H9 (cell line): Measurements from ENCODE around the gene RPS29. TPM values are rescaled to one million over a fixed set of nuclear protein-coding genes. Genes with fewer than 3 reads are reported as not detected.

Experiments
- DNase-seq: peaks from one replicate; pipeline ENCODE4 v3.0.0-alpha.2; 2017
- H2AFZ ChIP-seq: one replicate; pipeline ENCODE4 v1.6.1; 2013; ENCODE audit warnings: mild to moderate bottlenecking, low read length, control low read depth, moderate library complexity
- H2AK5ac ChIP-seq: 2 replicates; pipeline ENCODE4 v1.6.1; 2013; ENCODE audit warnings: low read length, control low read depth, mixed read lengths; ENCODE audit not compliant: insufficient read length
- H2BK120ac ChIP-seq: one replicate; pipeline ENCODE4 v1.6.1; 2013; ENCODE audit warnings: low read depth, mild to moderate bottlenecking, low read length, control low read depth, inconsistent platforms; ENCODE audit not compliant: poor library complexity, severe bottlenecking
- H2BK12ac ChIP-seq: 2 replicates; pipeline ENCODE4 v1.6.1; 2013; ENCODE audit warnings: low read length, control low read depth, mixed read lengths, low read depth; ENCODE audit not compliant: insufficient read length
- H2BK15ac ChIP-seq: 2 replicates; pipeline ENCODE4 v1.6.1; 2013; ENCODE audit warnings: low read depth, low read length, control low read depth
- H2BK20ac ChIP-seq: one replicate; pipeline ENCODE4 v1.6.1; 2013; ENCODE audit warnings: low read depth, mild to moderate bottlenecking, low read length, control low read depth, inconsistent platforms; ENCODE audit not compliant: poor library complexity, severe bottlenecking
- H2BK5ac ChIP-seq: 2 replicates; pipeline ENCODE4 v1.6.1; 2013; ENCODE audit warnings: low read length, control low read depth, mixed read lengths; ENCODE audit not compliant: insufficient read length
- H3K14ac ChIP-seq: 2 replicates; pipeline ENCODE4 v1.6.1; 2013; ENCODE audit warnings: low read length, control low read depth; ENCODE audit not compliant: insufficient read depth
- H3K18ac ChIP-seq: 2 replicates; pipeline ENCODE4 v1.6.1; 2013; ENCODE audit warnings: low read depth, mild to moderate bottlenecking, mixed read lengths, low read length, control low read depth; ENCODE audit not compliant: insufficient read length
- H3K23ac ChIP-seq: 2 replicates; pipeline ENCODE4 v1.6.1; 2013; ENCODE audit warnings: low read length, control low read depth, mixed read lengths, low read depth; ENCODE audit not compliant: insufficient read length
- H3K23me2 ChIP-seq: 2 replicates; pipeline ENCODE4 v1.6.1; 2013; ENCODE audit warnings: low read depth, mild to moderate bottlenecking, mixed read lengths, low read length, control low read depth; ENCODE audit not compliant: insufficient read length, poor library complexity, severe bottlenecking
- H3K27ac ChIP-seq: 2 replicates; pipeline ENCODE4 v1.5.1; 2013; ENCODE audit warnings: low read length, control low read depth, mixed read lengths, low read depth; ENCODE audit not compliant: insufficient read length
- H3K27me3 ChIP-seq: 2 replicates; pipeline ENCODE4 v1.6.1; 2013; ENCODE audit warnings: low read length, control low read depth, inconsistent platforms; ENCODE audit not compliant: insufficient read depth
- H3K4ac ChIP-seq: 2 replicates; pipeline ENCODE4 v1.6.1; 2013; ENCODE audit warnings: low read depth, mild to moderate bottlenecking, control low read depth, inconsistent platforms, low read length, moderate library complexity
- H3K4me1 ChIP-seq: 2 replicates; pipeline ENCODE4 v1.6.1; 2013; ENCODE audit warnings: low read length, control low read depth, inconsistent platforms; ENCODE audit not compliant: insufficient read depth
- H3K4me2 ChIP-seq: 2 replicates; pipeline ENCODE4 v1.6.1; 2013; ENCODE audit warnings: low read length, control low read depth, mixed read lengths; ENCODE audit not compliant: insufficient read length, insufficient read depth
- H3K56ac ChIP-seq: 2 replicates; pipeline ENCODE4 v1.6.1; 2013; ENCODE audit warnings: low read depth, mild to moderate bottlenecking, mixed read lengths, low read length, control low read depth; ENCODE audit not compliant: insufficient read length
- H3K79me1 ChIP-seq: 2 replicates; pipeline ENCODE4 v1.6.1; 2013; ENCODE audit warnings: low read depth, mild to moderate bottlenecking, moderate library complexity, low read length, control low read depth, inconsistent platforms; ENCODE audit not compliant: insufficient read depth, poor library complexity, severe bottlenecking
- H3K79me2 ChIP-seq: 2 replicates; pipeline ENCODE4 v1.6.1; 2013; ENCODE audit warnings: low read length, control low read depth, inconsistent platforms; ENCODE audit not compliant: insufficient read depth
- H3K9ac ChIP-seq: 2 replicates; pipeline ENCODE4 v1.6.1; 2013; ENCODE audit warnings: low read length, control low read depth, mixed read lengths; ENCODE audit not compliant: insufficient read length; ENCODE audit errors: extremely low read depth
- H3K9me3 ChIP-seq: one replicate; pipeline ENCODE4 v1.6.1; 2013; ENCODE audit warnings: low read depth, low read length, inconsistent platforms; ENCODE audit not compliant: control insufficient read depth
- H3T11ph ChIP-seq: one replicate; pipeline ENCODE4 v1.6.1; 2013; ENCODE audit warnings: mild to moderate bottlenecking, low read length, control low read depth, inconsistent platforms
- H4K20me1 ChIP-seq: one replicate; pipeline ENCODE4 v1.6.1; 2013; ENCODE audit not compliant: control insufficient read depth, insufficient read length, insufficient read depth
- H4K5ac ChIP-seq: 2 replicates; pipeline ENCODE4 v1.6.1; 2013; ENCODE audit warnings: low read depth, mild to moderate bottlenecking, mixed read lengths, low read length, control low read depth; ENCODE audit not compliant: insufficient read length
- H4K8ac ChIP-seq: replicated peaks from 2 replicates; pipeline ENCODE4 v1.6.1; 2013; ENCODE audit warnings: low read length, control low read depth, mixed read lengths, low read depth; ENCODE audit not compliant: insufficient read length
- H4K91ac ChIP-seq: 2 replicates; pipeline ENCODE4 v1.6.1; 2013; ENCODE audit warnings: low read depth, mild to moderate bottlenecking, moderate library complexity, mixed read lengths, low read length, control low read depth; ENCODE audit not compliant: insufficient read length
- H3K27ac Mint-ChIP-seq, 3 experiments: 2 replicates in 2 of 3; 3 replicates in 1 of 3; pipeline ENCODE4 v1.8.0; 2020 to 2021; ENCODE audit warnings: mixed read lengths in 3 of 3, mild to moderate bottlenecking in 1 of 3, moderate library complexity in 1 of 3
- H3K27me3 Mint-ChIP-seq: 2 replicates; pipeline ENCODE4 v1.8.0; 2021; ENCODE audit warnings: low read depth, mild to moderate bottlenecking, moderate library complexity, mixed read lengths
- H3K36me3 Mint-ChIP-seq, 3 experiments: 2 replicates in 2 of 3; 3 replicates in 1 of 3; pipeline ENCODE4 v1.8.0; 2020 to 2021; ENCODE audit warnings: low read depth in 3 of 3, mixed read lengths in 3 of 3; ENCODE audit not compliant: insufficient read depth in 1 of 3
- H3K4me1 Mint-ChIP-seq, 2 experiments: 2 replicates each; pipeline ENCODE4 v1.8.0; 2020; ENCODE audit warnings: mixed read lengths in 2 of 2
- H3K4me3 Mint-ChIP-seq, 2 experiments: 2 replicates in 1 of 2; 3 replicates in 1 of 2; pipeline ENCODE4 v1.8.0; 2020 to 2021; ENCODE audit warnings: mild to moderate bottlenecking in 2 of 2, mixed read lengths in 2 of 2, moderate library complexity in 1 of 2
- H3K9me3 Mint-ChIP-seq, 2 experiments: 2 replicates in 1 of 2; 3 replicates in 1 of 2; pipeline ENCODE4 v1.8.0; 2020; ENCODE audit warnings: mild to moderate bottlenecking in 2 of 2, mixed read lengths in 2 of 2, moderate library complexity in 1 of 2
- CTCF ChIP-seq: fragments of 200-600 bp; sonication (generic); conservative IDR thresholded peaks from 3 replicates; pipeline ENCODE4 v1.8.0; 2021; ENCODE audit warnings: antibody characterized with exemption, mild to moderate bottlenecking
- WGBS: extraction: QIAGEN DNeasy Blood & Tissue Kit; methylation state at CpG from one replicate; pipeline ENCODE4 v1.1.7; 2013; ENCODE audit warnings: missing lambda C conversion rate, low lambda C conversion rate, mixed read lengths; ENCODE audit not compliant: insufficient read length; ENCODE audit errors: extremely low coverage; 5-methylcytosine and 5-hydroxymethylcytosine counted together
- total RNA-seq: library from RNA; stranded (reverse); gene quantifications from 2 replicates; pipeline ENCODE4 v1.2.1, GENCODE V29; 2021

The RPS29 gene
- total RNA-seq, 1 experiment from 2014 or later = 1,963 TPM

GRCh38 chr14:49541049-49541448 lies 45.1 kb downstream of the RPS29 start:
- Histone ChIP-seq H3K4ac (no peak overlapping the region), H3K23ac (no peak overlapping the region), H3T11ph (no peak overlapping the region), H2BK15ac (no peak overlapping the region), H4K20me1 (no peaks in the 10 kb centered on the region), H3K9me3 (peaks cover 15% of the 10 kb centered on the region), H2BK5ac (no peak overlapping the region), H4K91ac (no peak overlapping the region), H3K4me1 (no peaks in the 10 kb centered on the region), H2BK20ac (no peak overlapping the region), H3K27ac (no peak overlapping the region), H3K18ac (no peak overlapping the region), H3K56ac (no peak overlapping the region), H3K9ac (no peak overlapping the region), H3K27me3 (no peaks in the 10 kb centered on the region), H3K23me2 (no peaks in the 10 kb centered on the region), H3K79me1 (no peaks in the 10 kb centered on the region), H4K8ac (no peak overlapping the region), H4K5ac (no peak overlapping the region), H3K14ac (no peak overlapping the region), H3K79me2 (no peaks in the 10 kb centered on the region), H3K4me2 (no peak overlapping the region), H2AFZ (no peak overlapping the region), H2BK120ac (no peak overlapping the region), H2AK5ac (no peak overlapping the region), H2BK12ac (no peak overlapping the region)
- Mint-ChIP-seq H3K36me3 (peaks cover 17 to 37% (median 23%) of the 10 kb centered on the region in 3 experiments), H3K9me3 (peaks cover 19 to 29% of the 10 kb centered on the region in 2 experiments), H3K4me1 (peaks cover 4 to 5% of the 10 kb centered on the region in 2 experiments), H3K4me3 (no peak overlapping the region), H3K27ac (no peak overlapping the region), H3K27me3 (peaks cover 1% of the 10 kb centered on the region)
- no peak for DNase-seq
- WGBS = no CpG with 5 or more reads among the region's 2 CpGs
- TF ChIP-seq CTCF = no peak
